ENCODE results near the gene SLC4A2.
A peak's percentile ranks its signal among the peaks of the same experiment; 100 is the strongest.

The SLC4A2 gene

DNA sequence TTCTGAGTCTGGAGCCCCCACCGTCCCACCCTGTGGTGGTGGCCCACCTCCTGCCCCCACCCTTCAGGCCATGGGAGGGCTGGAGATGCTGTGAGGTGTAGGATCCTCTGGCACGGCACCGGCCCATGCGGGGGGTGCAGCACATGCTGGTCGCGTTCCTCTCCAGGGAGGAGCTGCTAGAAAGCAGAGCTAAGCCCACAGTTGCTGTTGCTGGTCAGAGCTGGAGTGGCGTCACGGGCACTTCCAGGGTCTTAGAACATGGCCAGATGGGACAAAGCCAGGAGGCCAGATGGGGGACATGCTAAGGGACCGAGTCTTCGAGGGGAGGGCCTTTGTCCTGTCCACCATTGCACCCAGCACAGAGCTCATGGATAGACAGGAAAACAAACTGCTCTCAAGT lies 48.5 kb downstream of the SLC4A2 start:
- Histone ChIP-seq H3K4me3 (ENCODE audit: low read depth, low read length) (no peak overlapping the region), H3K9me3 (ENCODE audit: control insufficient read depth, insufficient read depth, low read depth, low read length) (no peaks in the 10 kb centered on the region), H3K36me3 (ENCODE audit: control insufficient read depth in 2 of 2, insufficient read depth in 1 of 2, low read length in 2 of 2) (peaks cover 0 to 28% of the 10 kb centered on the region in 2 experiments; a peak in 2 of 3 replicates), H3K4me1 (ENCODE audit: control insufficient read depth, insufficient read depth, low read length) (no peaks in the 10 kb centered on the region), H3K27ac (ENCODE audit: extremely low read depth, low read depth, low read length) (no peak overlapping the region)
- POLR2A ChIA-PET = interaction anchor here (0.6 to 1.7 kb wide), 3 partner anchors 20 to 60 kb away, joined by 3 to 4 read pairs (median 3); partner anchors contain the start of genes ASIC3 and FASTK
- no peak for TF ChIP-seq ZNF560 (tag by site-specific recombination; IDR thresholded peaks at IDR 0.05; ENCODE audit: borderline replicate concordance)
- TF ChIP-seq GLIS2 (tag by site-specific recombination; IDR thresholded peaks at IDR 0.05) = 0 out of 2 replicates have a peak, but pooled peaks have one; percentile 37
- TF ChIP-seq MYNN (tag by site-specific recombination; IDR thresholded peaks at IDR 0.05; ENCODE audit: borderline replicate concordance) = no peak
- no peak for TF ChIP-seq ZNF707 (tag by site-specific recombination; IDR thresholded peaks at IDR 0.05)
- no peak for TF ChIP-seq MEIS1 (CRISPR knock-in tag; IDR thresholded peaks at IDR 0.05; ENCODE audit: borderline replicate concordance)
- TF ChIP-seq ZIC2 (tag by site-specific recombination; IDR thresholded peaks at IDR 0.05) = peak; percentile 39; the same call in 1 of the 2 replicates
- CTCF ChIA-PET = interaction anchor here (0.7 to 2.3 kb wide), 4 partner anchors 16 to 210 kb away, joined by 3 to 10 read pairs (median 4); no protein-coding TSS in a partner anchor

DNA sequence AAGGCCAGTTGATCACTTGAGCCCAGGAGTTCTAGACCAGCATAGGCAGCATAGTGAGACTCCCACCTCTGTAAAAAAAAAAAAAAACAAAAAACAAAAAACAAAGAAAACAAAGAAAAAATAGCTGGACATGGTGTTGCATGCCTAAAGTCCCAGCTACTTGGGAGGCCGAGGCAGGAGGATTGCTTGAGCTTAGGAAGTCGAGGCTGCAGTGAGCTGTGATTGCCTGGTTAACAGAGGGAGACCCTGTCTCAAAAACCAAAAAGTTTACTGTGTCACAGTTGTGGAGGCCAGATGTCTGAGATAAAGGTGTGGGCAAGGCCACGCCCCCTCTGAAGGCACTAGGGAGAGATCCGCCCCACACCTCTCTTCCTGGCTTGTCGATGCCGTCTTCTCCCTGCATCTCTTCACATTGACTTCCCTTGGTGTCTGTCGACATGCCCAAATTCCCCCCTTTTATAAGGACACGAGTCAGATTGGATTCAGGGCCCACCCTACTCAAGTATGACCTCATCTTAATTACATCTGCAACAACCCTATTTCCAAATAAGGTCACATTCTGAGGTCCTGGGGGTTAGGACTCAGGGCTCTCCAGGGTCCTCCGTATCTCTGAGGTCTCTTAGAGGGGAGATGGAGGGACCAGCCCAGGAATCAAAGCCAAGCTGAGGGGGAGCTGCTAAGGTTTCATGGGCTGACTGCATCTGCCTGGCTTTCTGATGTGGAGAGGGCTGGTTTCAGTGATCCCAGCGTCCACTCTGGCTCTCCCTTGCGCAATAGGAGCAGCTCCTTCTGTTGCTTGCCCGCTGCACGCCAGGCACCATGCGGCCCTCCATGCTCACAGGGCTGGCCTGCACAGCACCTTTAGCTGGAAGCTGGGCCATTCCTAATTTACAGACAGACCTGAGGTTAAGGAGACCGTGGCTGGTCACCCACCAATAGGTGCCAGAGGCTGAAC lies 50.0 kb downstream of the SLC4A2 start:
- H3K4me1 ChIP-seq (ENCODE audit: control insufficient read depth, insufficient read depth, low read length) = no peaks in the 10 kb centered on the region
- ChIA-PET POLR2A (interaction anchor here (0.7 to 1.8 kb wide), 8 partner anchors 21 to 81 kb away, joined by 3 to 5 read pairs (median 3); partner anchors contain the start of genes ABCB8 and AGAP3), CTCF (interaction anchor here (0.6 to 5.5 kb wide), 17 partner anchors 8 to 240 kb away, joined by 3 to 43 read pairs (median 4); partner anchors contain the start of gene FASTK)
- H3K27ac ChIP-seq (ENCODE audit: extremely low read depth, low read depth, low read length) = 0 out of 2 replicates have a peak overlapping the region, but pooled peaks have one; percentile 17
- H3K36me3 ChIP-seq (ENCODE audit: control insufficient read depth in 2 of 2, insufficient read depth in 1 of 2, low read length in 2 of 2) = peaks cover 0 to 15% of the 10 kb centered on the region in 2 experiments; a peak in 2 of 3 replicates
- no peak overlapping the region for H3K4me3 ChIP-seq (ENCODE audit: low read depth, low read length)
- H3K9me3 ChIP-seq (ENCODE audit: control insufficient read depth, insufficient read depth, low read depth, low read length) = no peaks in the 10 kb centered on the region
- TF ChIP-seq, protein P1, sequence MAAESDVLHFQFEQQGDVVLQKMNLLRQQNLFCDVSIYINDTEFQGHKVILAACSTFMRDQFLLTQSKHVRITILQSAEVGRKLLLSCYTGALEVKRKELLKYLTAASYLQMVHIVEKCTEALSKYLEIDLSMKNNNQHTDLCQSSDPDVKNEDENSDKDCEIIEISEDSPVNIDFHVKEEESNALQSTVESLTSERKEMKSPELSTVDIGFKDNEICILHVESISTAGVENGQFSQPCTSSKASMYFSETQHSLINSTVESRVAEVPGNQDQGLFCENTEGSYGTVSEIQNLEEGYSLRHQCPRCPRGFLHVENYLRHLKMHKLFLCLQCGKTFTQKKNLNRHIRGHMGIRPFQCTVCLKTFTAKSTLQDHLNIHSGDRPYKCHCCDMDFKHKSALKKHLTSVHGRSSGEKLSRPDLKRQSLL (tag by site-specific recombination; IDR thresholded peaks at IDR 0.05) = no peak
- peak; percentile 40; the same call in 1 of the 2 replicates for TF ChIP-seq ZNF629 (tag by site-specific recombination; IDR thresholded peaks at IDR 0.05)
- TF ChIP-seq GLIS2 (tag by site-specific recombination; IDR thresholded peaks at IDR 0.05) = 0 out of 2 replicates have a peak, but pooled peaks have one; percentile 20
- TF ChIP-seq KLF1 (tag by site-specific recombination; IDR thresholded peaks at IDR 0.05) = 0 out of 2 replicates have a peak, but pooled peaks have one; percentile 33
- TF ChIP-seq ZNF341 (tag by site-specific recombination; IDR thresholded peaks at IDR 0.05; ENCODE audit: low read depth) = no peak
- peak; percentile 27; the same call in 1 of the 2 replicates for TF ChIP-seq GLIS1 (tag by site-specific recombination; IDR thresholded peaks at IDR 0.05)
- TF ChIP-seq ZFP69B (tag by site-specific recombination; IDR thresholded peaks at IDR 0.05) = peak; percentile 91
- TF ChIP-seq ZBTB21 (tag by site-specific recombination; IDR thresholded peaks at IDR 0.05) = peak; percentile 9; the same call in 1 of the 2 replicates
- TF ChIP-seq ZNF600 (tag by site-specific recombination; IDR thresholded peaks at IDR 0.05) = 0 out of 2 replicates have a peak, but pooled peaks have one; percentile 14
- 0 out of 2 replicates have a peak, but pooled peaks have one; percentile 51 for TF ChIP-seq SP7 (tag by site-specific recombination; IDR thresholded peaks at IDR 0.05)
- peak; percentile 28; the same call in 1 of the 2 replicates for TF ChIP-seq SP2 (tag by site-specific recombination; IDR thresholded peaks at IDR 0.05)
- TF ChIP-seq TRIM28 (IDR thresholded peaks at IDR 0.05; ENCODE audit: borderline replicate concordance, low read length) = no peak
- no peak for TF ChIP-seq ZNF175 (tag by site-specific recombination; IDR thresholded peaks at IDR 0.05)
- TF ChIP-seq ZNF791 (tag by site-specific recombination; IDR thresholded peaks at IDR 0.05) = no peak
- TF ChIP-seq ZFP3 (tag by site-specific recombination; IDR thresholded peaks at IDR 0.05; ENCODE audit: low read depth) = no peak
- TF ChIP-seq, protein P2, sequence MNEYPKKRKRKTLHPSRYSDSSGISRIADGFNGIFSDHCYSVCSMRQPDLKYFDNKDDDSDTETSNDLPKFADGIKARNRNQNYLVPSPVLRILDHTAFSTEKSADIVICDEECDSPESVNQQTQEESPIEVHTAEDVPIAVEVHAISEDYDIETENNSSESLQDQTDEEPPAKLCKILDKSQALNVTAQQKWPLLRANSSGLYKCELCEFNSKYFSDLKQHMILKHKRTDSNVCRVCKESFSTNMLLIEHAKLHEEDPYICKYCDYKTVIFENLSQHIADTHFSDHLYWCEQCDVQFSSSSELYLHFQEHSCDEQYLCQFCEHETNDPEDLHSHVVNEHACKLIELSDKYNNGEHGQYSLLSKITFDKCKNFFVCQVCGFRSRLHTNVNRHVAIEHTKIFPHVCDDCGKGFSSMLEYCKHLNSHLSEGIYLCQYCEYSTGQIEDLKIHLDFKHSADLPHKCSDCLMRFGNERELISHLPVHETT (tag by site-specific recombination; IDR thresholded peaks at IDR 0.05) = no peak
- TF ChIP-seq ZNF366 (tag by site-specific recombination; conservative IDR thresholded peaks at IDR 0.05) = peak; percentile 58
- peak; percentile 73 for TF ChIP-seq KLF9 (tag by site-specific recombination; IDR thresholded peaks at IDR 0.05; ENCODE audit: low read depth)
- no peak for TF ChIP-seq ZNF10 (tag by site-specific recombination; IDR thresholded peaks at IDR 0.05)
- TF ChIP-seq, protein P3, sequence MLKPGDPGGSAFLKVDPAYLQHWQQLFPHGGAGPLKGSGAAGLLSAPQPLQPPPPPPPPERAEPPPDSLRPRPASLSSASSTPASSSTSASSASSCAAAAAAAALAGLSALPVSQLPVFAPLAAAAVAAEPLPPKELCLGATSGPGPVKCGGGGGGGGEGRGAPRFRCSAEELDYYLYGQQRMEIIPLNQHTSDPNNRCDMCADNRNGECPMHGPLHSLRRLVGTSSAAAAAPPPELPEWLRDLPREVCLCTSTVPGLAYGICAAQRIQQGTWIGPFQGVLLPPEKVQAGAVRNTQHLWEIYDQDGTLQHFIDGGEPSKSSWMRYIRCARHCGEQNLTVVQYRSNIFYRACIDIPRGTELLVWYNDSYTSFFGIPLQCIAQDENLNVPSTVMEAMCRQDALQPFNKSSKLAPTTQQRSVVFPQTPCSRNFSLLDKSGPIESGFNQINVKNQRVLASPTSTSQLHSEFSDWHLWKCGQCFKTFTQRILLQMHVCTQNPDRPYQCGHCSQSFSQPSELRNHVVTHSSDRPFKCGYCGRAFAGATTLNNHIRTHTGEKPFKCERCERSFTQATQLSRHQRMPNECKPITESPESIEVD (tag by site-specific recombination; IDR thresholded peaks at IDR 0.05) = no peak
- TF ChIP-seq, protein P4, sequence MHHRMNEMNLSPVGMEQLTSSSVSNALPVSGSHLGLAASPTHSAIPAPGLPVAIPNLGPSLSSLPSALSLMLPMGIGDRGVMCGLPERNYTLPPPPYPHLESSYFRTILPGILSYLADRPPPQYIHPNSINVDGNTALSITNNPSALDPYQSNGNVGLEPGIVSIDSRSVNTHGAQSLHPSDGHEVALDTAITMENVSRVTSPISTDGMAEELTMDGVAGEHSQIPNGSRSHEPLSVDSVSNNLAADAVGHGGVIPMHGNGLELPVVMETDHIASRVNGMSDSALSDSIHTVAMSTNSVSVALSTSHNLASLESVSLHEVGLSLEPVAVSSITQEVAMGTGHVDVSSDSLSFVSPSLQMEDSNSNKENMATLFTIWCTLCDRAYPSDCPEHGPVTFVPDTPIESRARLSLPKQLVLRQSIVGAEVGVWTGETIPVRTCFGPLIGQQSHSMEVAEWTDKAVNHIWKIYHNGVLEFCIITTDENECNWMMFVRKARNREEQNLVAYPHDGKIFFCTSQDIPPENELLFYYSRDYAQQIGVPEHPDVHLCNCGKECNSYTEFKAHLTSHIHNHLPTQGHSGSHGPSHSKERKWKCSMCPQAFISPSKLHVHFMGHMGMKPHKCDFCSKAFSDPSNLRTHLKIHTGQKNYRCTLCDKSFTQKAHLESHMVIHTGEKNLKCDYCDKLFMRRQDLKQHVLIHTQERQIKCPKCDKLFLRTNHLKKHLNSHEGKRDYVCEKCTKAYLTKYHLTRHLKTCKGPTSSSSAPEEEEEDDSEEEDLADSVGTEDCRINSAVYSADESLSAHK (tag by site-specific recombination; IDR thresholded peaks at IDR 0.05) = no peak
- no peak; the same call in 1 of the 2 replicates for TF ChIP-seq SP3 (tag by site-specific recombination; IDR thresholded peaks at IDR 0.05)
